HG03558 (cell line): ENCODE data around the gene SRP19.

Source experiments
- ATAC-seq: cut with Tn5 transposase; IDR thresholded peaks from one replicate; pipeline ENCODE4 v1.9.1; 2021; ENCODE audit warnings: moderate number of reproducible peaks; ENCODE audit not compliant: unreplicated experiment; ENCODE audit errors: extremely low read depth

The SRP19 gene

GRCh38 chr5:112918136-112918535, 57.0 kb downstream of the SRP19 start:
- ATAC-seq, result no peak

- no peak for ATAC-seq
Observed at GRCh38 chr5:112918679-112919078, 57.6 kb downstream of the SRP19 start.
